ENCODE data around the gene UBAP2.

DNA sequence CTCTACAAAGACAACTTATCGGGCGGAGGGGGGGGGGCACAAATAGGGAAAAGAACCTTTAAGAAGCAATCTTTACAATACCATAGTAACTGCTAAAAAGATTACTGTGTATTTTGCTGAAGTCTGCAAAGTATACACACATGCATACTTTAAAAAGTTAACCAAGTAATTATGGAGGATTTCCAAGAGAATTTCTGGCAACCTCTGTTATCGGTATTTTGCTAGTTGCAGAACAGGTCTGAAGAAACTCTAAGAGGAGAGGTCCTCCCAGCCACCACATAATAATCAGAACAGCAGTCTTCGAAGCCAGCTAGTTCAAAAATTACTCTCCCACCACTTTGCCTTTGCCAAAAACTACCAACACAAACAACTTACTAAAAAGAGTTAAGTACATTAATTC lies 56.1 kb downstream of the UBAP2 start:
- TF ChIP-seq, protein P1, sequence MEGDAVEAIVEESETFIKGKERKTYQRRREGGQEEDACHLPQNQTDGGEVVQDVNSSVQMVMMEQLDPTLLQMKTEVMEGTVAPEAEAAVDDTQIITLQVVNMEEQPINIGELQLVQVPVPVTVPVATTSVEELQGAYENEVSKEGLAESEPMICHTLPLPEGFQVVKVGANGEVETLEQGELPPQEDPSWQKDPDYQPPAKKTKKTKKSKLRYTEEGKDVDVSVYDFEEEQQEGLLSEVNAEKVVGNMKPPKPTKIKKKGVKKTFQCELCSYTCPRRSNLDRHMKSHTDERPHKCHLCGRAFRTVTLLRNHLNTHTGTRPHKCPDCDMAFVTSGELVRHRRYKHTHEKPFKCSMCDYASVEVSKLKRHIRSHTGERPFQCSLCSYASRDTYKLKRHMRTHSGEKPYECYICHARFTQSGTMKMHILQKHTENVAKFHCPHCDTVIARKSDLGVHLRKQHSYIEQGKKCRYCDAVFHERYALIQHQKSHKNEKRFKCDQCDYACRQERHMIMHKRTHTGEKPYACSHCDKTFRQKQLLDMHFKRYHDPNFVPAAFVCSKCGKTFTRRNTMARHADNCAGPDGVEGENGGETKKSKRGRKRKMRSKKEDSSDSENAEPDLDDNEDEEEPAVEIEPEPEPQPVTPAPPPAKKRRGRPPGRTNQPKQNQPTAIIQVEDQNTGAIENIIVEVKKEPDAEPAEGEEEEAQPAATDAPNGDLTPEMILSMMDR (optimal IDR thresholded peaks at IDR 0.05 in 1 of 3, IDR thresholded peaks at IDR 0.05 in 1 of 3, conservative IDR thresholded peaks at IDR 0.05 in 1 of 3; ENCODE audit: extremely low read depth in 1 of 3, insufficient read depth in 2 of 3, low read length in 3 of 3), result no peak
- TF ChIP-seq EZH2 (IDR thresholded peaks at IDR 0.05; ENCODE audit: low read length), result no peak
